GM12872 (cell line): ENCODE results near the gene ASB1.

ENCODE experiments used
- CTCF ChIP-seq: IDR thresholded peaks from 3 replicates; pipeline ENCODE4 v1.5.1; 2011; ENCODE audit warnings: low read depth, mild to moderate bottlenecking, low read length, moderate library complexity; ENCODE audit not compliant: insufficient read depth

ASB1 gene

GRCh38 chr2:238396663-238397062 lies 30.1 kb upstream of the ASB1 start:
- TF ChIP-seq CTCF: no peak

DNA sequence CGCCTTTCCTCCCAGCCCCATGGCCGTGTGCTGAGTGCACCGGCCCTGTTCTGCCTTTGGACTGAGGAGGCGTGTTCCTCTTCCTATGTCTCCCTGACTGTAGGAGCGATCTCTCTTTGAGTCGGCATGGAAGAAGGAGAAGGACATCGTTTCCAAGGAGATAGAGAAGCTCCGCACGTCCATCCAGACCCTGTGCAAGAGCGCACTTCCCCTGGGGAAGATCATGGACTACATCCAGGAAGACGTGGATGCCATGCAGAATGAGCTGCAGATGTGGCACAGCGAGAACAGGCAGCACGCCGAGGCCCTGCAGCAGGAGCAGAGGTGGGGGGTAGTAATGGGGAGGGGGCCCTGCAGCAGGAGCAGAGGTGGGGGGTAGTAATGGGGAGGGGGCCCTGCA lies 29.4 kb upstream of the ASB1 start:
- TF ChIP-seq CTCF: no peak

DNA sequence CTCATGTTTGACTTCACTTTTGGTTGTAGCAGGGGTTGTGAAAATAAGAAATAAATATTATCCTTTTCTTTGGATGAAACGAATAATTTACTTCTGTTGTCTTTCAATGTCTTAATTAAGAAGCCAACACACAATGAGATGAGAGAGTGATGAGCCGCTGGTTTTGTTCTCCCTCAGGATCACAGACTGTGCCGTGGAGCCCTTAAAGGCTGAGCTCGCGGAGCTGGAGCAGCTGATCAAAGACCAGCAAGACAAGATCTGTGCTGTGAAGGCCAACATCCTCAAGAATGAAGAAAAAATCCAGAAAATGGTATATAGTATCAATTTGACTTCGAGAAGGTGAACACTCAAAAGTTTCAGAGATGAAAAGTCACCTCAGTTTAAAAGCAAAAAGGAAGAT lies 28.1 kb upstream of the ASB1 start:
- TF ChIP-seq CTCF: no peak

DNA sequence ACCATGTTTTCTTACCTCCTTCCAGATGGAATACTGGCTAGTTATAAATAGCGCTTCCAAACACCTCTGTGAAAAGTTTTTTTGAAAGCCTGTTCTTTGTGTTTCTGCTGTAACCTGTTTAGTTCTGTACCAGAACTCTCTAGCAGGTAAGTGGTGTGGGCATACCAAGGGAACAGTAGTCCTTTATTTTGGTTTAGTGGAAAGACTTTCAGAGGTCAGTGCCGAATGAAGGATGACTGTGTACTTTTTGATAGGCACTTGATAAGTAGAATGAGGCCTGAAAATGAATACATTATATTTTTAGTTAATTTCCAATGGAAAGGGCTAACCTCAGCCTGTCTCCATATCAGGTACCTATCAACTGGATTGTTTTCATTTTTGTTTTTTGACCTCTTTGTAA lies 27.6 kb upstream of the ASB1 start:
- no peak for TF ChIP-seq CTCF

GRCh38 chr2:238401551-238401950 lies 25.2 kb upstream of the ASB1 start:
- TF ChIP-seq CTCF: no peak

DNA sequence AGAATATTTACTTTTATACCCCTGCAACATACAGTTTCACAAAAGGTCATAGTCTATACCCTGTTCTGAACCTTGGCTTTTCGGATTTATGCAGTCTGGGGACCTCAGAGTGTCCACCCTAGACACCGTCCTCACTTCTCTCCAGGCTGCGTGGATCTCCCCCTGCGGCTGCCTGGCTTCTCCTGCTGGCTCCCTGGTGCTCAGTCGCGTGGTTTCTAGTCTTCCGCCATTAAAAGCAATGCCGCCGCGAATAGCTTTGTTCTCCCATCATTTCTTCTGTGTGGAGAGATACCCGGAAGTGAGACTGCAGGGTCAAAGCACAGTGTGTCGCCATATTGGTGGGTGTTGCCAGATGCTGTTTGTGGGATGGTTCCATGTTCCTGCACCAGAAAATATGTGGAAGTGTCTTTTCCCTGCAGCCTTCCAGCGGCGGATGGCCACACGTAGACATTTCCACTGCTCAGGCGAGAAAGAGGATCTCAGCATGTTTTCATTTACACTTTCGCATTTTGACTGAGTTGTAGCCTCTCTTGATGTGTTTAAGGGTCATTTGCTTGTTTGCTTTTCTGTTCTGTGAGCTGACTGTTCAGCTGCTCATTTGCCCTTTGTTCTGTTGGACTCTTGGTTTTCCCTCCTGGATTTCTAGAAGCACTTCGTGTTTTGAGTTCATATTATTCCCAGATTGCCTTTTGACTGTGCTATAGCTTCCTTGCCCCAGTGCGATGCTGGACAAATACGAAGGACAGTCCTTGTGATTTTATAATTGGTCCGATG lies 22.9 kb upstream of the ASB1 start:
- no peak for TF ChIP-seq CTCF

DNA sequence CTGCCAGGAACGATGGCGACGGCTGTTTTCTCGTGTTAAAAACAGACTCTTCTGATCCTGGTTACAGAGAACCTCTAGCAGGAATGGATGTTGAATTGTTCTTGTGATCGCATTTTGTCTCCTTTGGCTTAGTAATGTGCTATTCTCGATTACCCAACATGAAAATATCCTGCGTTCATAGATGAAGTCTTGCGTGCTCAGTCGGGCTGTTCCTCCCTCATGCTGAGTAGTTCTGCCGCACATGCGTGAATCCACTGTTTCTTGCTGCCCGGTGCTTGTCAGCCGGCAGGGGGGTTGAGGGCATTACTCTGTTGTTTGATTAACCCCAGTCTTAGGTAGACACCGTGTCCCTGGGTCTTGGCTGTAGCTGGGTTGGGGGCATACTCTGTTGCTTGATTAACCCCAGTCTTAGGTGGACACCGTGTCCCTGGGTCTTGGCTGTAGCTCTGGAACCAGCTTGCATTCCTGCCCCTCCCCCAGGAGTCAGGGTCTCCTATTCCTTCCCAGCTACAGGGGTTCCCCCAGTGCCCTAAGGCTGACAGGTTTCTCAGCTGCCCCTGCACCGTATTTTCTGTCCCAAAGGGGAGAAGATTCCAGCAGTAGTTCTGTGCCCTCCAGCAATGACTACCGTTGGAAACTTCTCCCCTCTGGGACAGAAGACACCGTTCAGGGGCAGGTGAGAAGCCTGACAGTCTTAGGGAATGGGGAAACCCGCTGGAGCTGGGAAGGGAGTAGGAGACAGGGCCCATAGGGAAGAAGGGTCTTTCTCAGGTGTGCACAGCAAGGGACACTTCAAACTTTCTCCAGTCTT lies 22.1 kb upstream of the ASB1 start:
- no peak for TF ChIP-seq CTCF
